ENCODE results near the gene TTC23.
A peak's percentile ranks its signal among the peaks of the same experiment; 100 is the strongest.

TTC23 gene

GRCh38 chr15:99145005-99145404 is 104.4 kb downstream of the TTC23 start:
- no peak overlapping the region for H3K4me3 ChIP-seq (ENCODE audit: insufficient read depth in 1 of 2, low read depth in 1 of 2, low read length in 2 of 2)

GRCh38 chr15:99143655-99144610 is 105.4 kb downstream of the TTC23 start:
- Histone ChIP-seq H3K4me2 (ENCODE audit: low read length, poor library complexity, severe bottlenecking) (no peak overlapping the region), H3K27me3 (ENCODE audit: control insufficient read depth in 1 of 2, insufficient read depth in 1 of 2, low read length in 2 of 2) (no peaks in the 10 kb centered on the region), H2AFZ (ENCODE audit: low read depth, low read length) (no peak overlapping the region), H2BK5ac (ENCODE audit: low read depth, low read length, poor library complexity, severe bottlenecking) (no peak overlapping the region), H3K4ac (ENCODE audit: low read depth in 1 of 2, low read length in 2 of 2) (no peak overlapping the region), H2BK120ac (ENCODE audit: low read depth, low read length) (no peak overlapping the region), H4K8ac (ENCODE audit: low read length) (no peak overlapping the region), H3K27ac (ENCODE audit: low read length, poor library complexity, severe bottlenecking) (no peak overlapping the region), H2BK12ac (ENCODE audit: low read length in 2 of 2) (no peak overlapping the region), H3K4me1 (ENCODE audit: control insufficient read depth, insufficient read depth, low read depth, low read length) (peaks cover 5% of the 10 kb centered on the region), H4K91ac (ENCODE audit: low read length) (no peak overlapping the region), H3K79me1 (replicated peaks; ENCODE audit: low read length, poor library complexity, severe bottlenecking) (no peaks in the 10 kb centered on the region), H3K14ac (ENCODE audit: low read length in 2 of 2) (no peak overlapping the region), H3K9me3 (ENCODE audit: control insufficient read depth, low read length) (no peaks in the 10 kb centered on the region), H3K4me3 (ENCODE audit: insufficient read depth in 1 of 2, low read depth in 1 of 2, low read length in 2 of 2) (peak overlapping the region in 1 of 2 experiments; percentile 20), H2AK5ac (ENCODE audit: low read length, severe bottlenecking) (no peak overlapping the region), H2BK15ac (ENCODE audit: low read depth, poor library complexity, severe bottlenecking) (no peak overlapping the region), H3K18ac (ENCODE audit: low read depth in 1 of 2, low read length in 2 of 2) (peak overlapping the region in 1 of 2 experiments; percentile 14), H3K9ac (ENCODE audit: low read length) (peak overlapping the region; percentile 48), H3K36me3 (ENCODE audit: control insufficient read depth in 1 of 2, insufficient read depth in 2 of 2, low read depth in 1 of 2, low read length in 2 of 2) (peaks cover 17 to 21% of the 10 kb centered on the region in 2 experiments), H3K23ac (ENCODE audit: low read length in 2 of 2) (no peak overlapping the region)
- 73% methylated on average over 5 of the region's 7 CpGs for WGBS
- DNase-seq, result peak; percentile 81

More at GRCh38 chr15:99145005-99145404, 104.4 kb downstream of the TTC23 start:
- no peak overlapping the region for H2BK15ac ChIP-seq (ENCODE audit: low read depth, poor library complexity, severe bottlenecking)
- H3K4me2 ChIP-seq (ENCODE audit: low read length, poor library complexity, severe bottlenecking), result no peak overlapping the region
- no peak overlapping the region for H2BK120ac ChIP-seq (ENCODE audit: low read depth, low read length)
- no peak overlapping the region for H3K4ac ChIP-seq (ENCODE audit: low read depth in 1 of 2, low read length in 2 of 2)
- H3K79me1 ChIP-seq (replicated peaks; ENCODE audit: low read length, poor library complexity, severe bottlenecking), result peaks cover 1% of the 10 kb centered on the region
- DNase-seq, result no peak
- H3K9ac ChIP-seq (ENCODE audit: low read length), result no peak overlapping the region
- no peak overlapping the region for H4K8ac ChIP-seq (ENCODE audit: low read length)
- no peak overlapping the region for H3K14ac ChIP-seq (ENCODE audit: low read length in 2 of 2)
- no peaks in the 10 kb centered on the region for H3K9me3 ChIP-seq (ENCODE audit: control insufficient read depth, low read length)
- H4K91ac ChIP-seq (ENCODE audit: low read length), result no peak overlapping the region
- no peak overlapping the region for H2BK12ac ChIP-seq (ENCODE audit: low read length in 2 of 2)
- no peak overlapping the region for H3K23ac ChIP-seq (ENCODE audit: low read length in 2 of 2)
- H3K36me3 ChIP-seq (ENCODE audit: control insufficient read depth in 1 of 2, insufficient read depth in 2 of 2, low read depth in 1 of 2, low read length in 2 of 2), result peaks cover 27 to 28% of the 10 kb centered on the region in 2 experiments
- peaks cover 2% of the 10 kb centered on the region for H3K4me1 ChIP-seq (ENCODE audit: control insufficient read depth, insufficient read depth, low read depth, low read length)
- H3K27ac ChIP-seq (ENCODE audit: low read length, poor library complexity, severe bottlenecking), result no peak overlapping the region
- H2AK5ac ChIP-seq (ENCODE audit: low read length, severe bottlenecking), result no peak overlapping the region
- H2BK5ac ChIP-seq (ENCODE audit: low read depth, low read length, poor library complexity, severe bottlenecking), result no peak overlapping the region
- no peak overlapping the region for H3K18ac ChIP-seq (ENCODE audit: low read depth in 1 of 2, low read length in 2 of 2)
- H2AFZ ChIP-seq (ENCODE audit: low read depth, low read length), result no peak overlapping the region
- 91% methylated on average over 8 of the region's 10 CpGs for WGBS
- H3K27me3 ChIP-seq (ENCODE audit: control insufficient read depth in 1 of 2, insufficient read depth in 1 of 2, low read length in 2 of 2), result no peaks in the 10 kb centered on the region

GRCh38 chr15:99143242-99143641 is 106.1 kb downstream of the TTC23 start:
- no peaks in the 10 kb centered on the region for H3K9me3 ChIP-seq (ENCODE audit: control insufficient read depth, low read length)
- no peak overlapping the region for H4K91ac ChIP-seq (ENCODE audit: low read length)
- H2BK12ac ChIP-seq (ENCODE audit: low read length in 2 of 2), result no peak overlapping the region
- H2AFZ ChIP-seq (ENCODE audit: low read depth, low read length), result no peak overlapping the region
- H2BK5ac ChIP-seq (ENCODE audit: low read depth, low read length, poor library complexity, severe bottlenecking), result no peak overlapping the region
- no peak overlapping the region for H4K8ac ChIP-seq (ENCODE audit: low read length)
- H3K18ac ChIP-seq (ENCODE audit: low read depth in 1 of 2, low read length in 2 of 2), result no peak overlapping the region
- H2AK5ac ChIP-seq (ENCODE audit: low read length, severe bottlenecking), result no peak overlapping the region
- H3K23ac ChIP-seq (ENCODE audit: low read length in 2 of 2), result no peak overlapping the region
- no peak overlapping the region for H2BK120ac ChIP-seq (ENCODE audit: low read depth, low read length)
- WGBS, result 8% methylated on average over 2 of the region's 3 CpGs
- H3K14ac ChIP-seq (ENCODE audit: low read length in 2 of 2), result no peak overlapping the region
- H3K4ac ChIP-seq (ENCODE audit: low read depth in 1 of 2, low read length in 2 of 2), result no peak overlapping the region
- peaks cover 6% of the 10 kb centered on the region for H3K4me1 ChIP-seq (ENCODE audit: control insufficient read depth, insufficient read depth, low read depth, low read length)
- H3K27me3 ChIP-seq (ENCODE audit: control insufficient read depth in 1 of 2, insufficient read depth in 1 of 2, low read length in 2 of 2), result no peaks in the 10 kb centered on the region
- no peak overlapping the region for H3K27ac ChIP-seq (ENCODE audit: low read length, poor library complexity, severe bottlenecking)
- no peak overlapping the region for H3K4me3 ChIP-seq (ENCODE audit: insufficient read depth in 1 of 2, low read depth in 1 of 2, low read length in 2 of 2)
- peaks cover 16 to 20% of the 10 kb centered on the region in 2 experiments for H3K36me3 ChIP-seq (ENCODE audit: control insufficient read depth in 1 of 2, insufficient read depth in 2 of 2, low read depth in 1 of 2, low read length in 2 of 2)
- H2BK15ac ChIP-seq (ENCODE audit: low read depth, poor library complexity, severe bottlenecking), result no peak overlapping the region
- no peak overlapping the region for H3K4me2 ChIP-seq (ENCODE audit: low read length, poor library complexity, severe bottlenecking)
- H3K79me1 ChIP-seq (replicated peaks; ENCODE audit: low read length, poor library complexity, severe bottlenecking), result no peaks in the 10 kb centered on the region
- H3K9ac ChIP-seq (ENCODE audit: low read length), result no peak overlapping the region
- DNase-seq, result no peak

GRCh38 chr15:99142562-99142961 is 106.8 kb downstream of the TTC23 start:
- no peak overlapping the region for H2BK12ac ChIP-seq (ENCODE audit: low read length in 2 of 2)
- no peak overlapping the region for H3K27ac ChIP-seq (ENCODE audit: low read length, poor library complexity, severe bottlenecking)
- H3K4me2 ChIP-seq (ENCODE audit: low read length, poor library complexity, severe bottlenecking), result no peak overlapping the region
- no peak overlapping the region for H3K9ac ChIP-seq (ENCODE audit: low read length)
- no peaks in the 10 kb centered on the region for H3K9me3 ChIP-seq (ENCODE audit: control insufficient read depth, low read length)
- no peak overlapping the region for H2BK5ac ChIP-seq (ENCODE audit: low read depth, low read length, poor library complexity, severe bottlenecking)
- H2AFZ ChIP-seq (ENCODE audit: low read depth, low read length), result no peak overlapping the region
- H3K23ac ChIP-seq (ENCODE audit: low read length in 2 of 2), result no peak overlapping the region
- H3K36me3 ChIP-seq (ENCODE audit: control insufficient read depth in 1 of 2, insufficient read depth in 2 of 2, low read depth in 1 of 2, low read length in 2 of 2), result peaks cover 13 to 25% of the 10 kb centered on the region in 2 experiments
- H3K4me1 ChIP-seq (ENCODE audit: control insufficient read depth, insufficient read depth, low read depth, low read length), result peaks cover 6% of the 10 kb centered on the region
- no peak overlapping the region for H3K18ac ChIP-seq (ENCODE audit: low read depth in 1 of 2, low read length in 2 of 2)
- H2BK15ac ChIP-seq (ENCODE audit: low read depth, poor library complexity, severe bottlenecking), result no peak overlapping the region
- H2BK120ac ChIP-seq (ENCODE audit: low read depth, low read length), result no peak overlapping the region
- H4K91ac ChIP-seq (ENCODE audit: low read length), result no peak overlapping the region
- H3K14ac ChIP-seq (ENCODE audit: low read length in 2 of 2), result no peak overlapping the region
- H4K8ac ChIP-seq (ENCODE audit: low read length), result no peak overlapping the region
- H3K4me3 ChIP-seq (ENCODE audit: insufficient read depth in 1 of 2, low read depth in 1 of 2, low read length in 2 of 2), result no peak overlapping the region
- no peak overlapping the region for H3K4ac ChIP-seq (ENCODE audit: low read depth in 1 of 2, low read length in 2 of 2)
- 46% methylated on average over 2 of the region's 5 CpGs for WGBS
- no peak overlapping the region for H2AK5ac ChIP-seq (ENCODE audit: low read length, severe bottlenecking)
- H3K27me3 ChIP-seq (ENCODE audit: control insufficient read depth in 1 of 2, insufficient read depth in 1 of 2, low read length in 2 of 2), result no peaks in the 10 kb centered on the region
- DNase-seq, result no peak
- no peaks in the 10 kb centered on the region for H3K79me1 ChIP-seq (replicated peaks; ENCODE audit: low read length, poor library complexity, severe bottlenecking)
